Measurements from ENCODE around the gene DPH7. TPM values are rescaled to one million over a fixed set of nuclear protein-coding genes. Genes with fewer than 3 reads are reported as not detected.

DPH7 gene
- total RNA-seq, 1 donor = 20.3 TPM

DNA sequence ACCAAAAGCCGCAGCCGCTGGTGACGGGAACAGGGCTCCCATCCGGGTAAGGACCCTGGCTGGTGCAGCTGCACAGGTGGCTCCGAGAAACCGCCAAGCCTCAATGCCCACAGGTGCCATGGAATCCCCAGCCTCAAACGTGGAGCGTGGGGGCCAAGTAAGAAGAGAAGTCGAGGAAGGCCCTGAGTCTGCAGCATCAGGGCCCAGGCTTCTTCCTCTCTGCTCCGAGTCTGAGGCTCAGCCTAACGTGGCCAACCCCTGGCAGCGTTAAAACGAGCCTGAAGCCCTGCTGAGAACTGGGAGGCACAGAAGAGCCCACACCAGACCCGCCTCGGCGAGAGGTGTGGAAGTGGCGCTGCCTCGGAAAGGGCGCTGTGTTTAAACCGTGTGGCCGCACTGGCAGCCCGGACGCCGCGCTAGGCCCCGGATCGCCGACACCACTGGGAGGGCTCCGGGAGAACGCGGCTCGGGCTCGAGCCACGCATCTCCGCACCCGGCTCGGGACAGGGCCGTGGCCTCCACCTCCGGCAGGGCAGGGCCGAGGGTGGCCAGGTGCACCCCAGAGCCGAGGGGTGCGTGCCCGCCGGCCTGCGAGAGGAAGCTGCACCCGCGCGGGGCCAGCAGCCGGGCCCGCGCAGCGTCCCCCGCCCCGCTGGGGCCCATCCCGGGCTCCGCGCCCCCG, 10.9 kb upstream of the DPH7 start:
- H3K27me3 ChIP-seq (ENCODE audit: insufficient read depth, low read length) = no peaks in the 10 kb centered on the region
- peak overlapping the region; percentile 92 for H3K4me2 ChIP-seq (ENCODE audit: insufficient read depth, low read length)
- peak overlapping the region; percentile 84 for H3K4me3 ChIP-seq (ENCODE audit: insufficient read depth, low read length)
- peak; percentile 91 for DNase-seq (ENCODE audit: insufficient read length, low spot score, missing footprints)
- H4K20me1 ChIP-seq (ENCODE audit: insufficient read depth, low read length) = peaks cover 17% of the 10 kb centered on the region
- H3K4me1 ChIP-seq (ENCODE audit: insufficient read depth, low read length) = peaks cover 9% of the 10 kb centered on the region
- H3K27ac ChIP-seq (ENCODE audit: low read depth, low read length) = peak overlapping the region; percentile 33
- TF ChIP-seq CTCF (IDR thresholded peaks at IDR 0.05; ENCODE audit: extremely low read depth, low read depth, low read length) = no peak
- no peaks in the 10 kb centered on the region for H3K9me3 ChIP-seq (ENCODE audit: low read depth, low read length)
- peaks cover 29% of the 10 kb centered on the region for H3K36me3 ChIP-seq (ENCODE audit: insufficient read depth, low read length)
- peaks cover 38% of the 10 kb centered on the region for H3K79me2 ChIP-seq (ENCODE audit: insufficient read depth, low read length)
- peak overlapping the region; percentile 62 for H2AFZ ChIP-seq (ENCODE audit: low read length)

DNA sequence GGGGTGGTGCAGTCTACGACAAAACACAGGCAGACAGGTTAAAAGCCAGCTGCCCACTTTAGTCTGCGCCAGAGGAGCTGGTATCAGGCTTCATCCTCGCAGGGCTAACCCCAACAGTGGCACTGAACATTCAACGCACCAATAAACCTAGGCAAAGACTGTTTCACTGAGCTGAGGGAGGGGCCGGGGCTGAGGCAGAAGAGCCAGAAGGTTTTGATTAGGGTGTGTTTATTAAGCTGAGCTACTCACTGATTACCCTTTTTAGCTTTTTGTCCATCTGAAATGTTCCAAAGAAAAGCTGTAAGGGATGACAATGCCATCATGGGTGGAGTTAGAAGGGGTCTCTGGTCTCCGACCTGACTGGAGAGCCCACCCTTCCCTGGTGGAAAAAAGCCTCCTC, 10.2 kb upstream of the DPH7 start:
- no peak overlapping the region for H3K27ac ChIP-seq (ENCODE audit: low read depth, low read length)
- peaks cover 29% of the 10 kb centered on the region for H3K36me3 ChIP-seq (ENCODE audit: insufficient read depth, low read length)
- H2AFZ ChIP-seq (ENCODE audit: low read length) = no peak overlapping the region
- H3K4me3 ChIP-seq (ENCODE audit: insufficient read depth, low read length) = peak overlapping the region; percentile 84
- peaks cover 17% of the 10 kb centered on the region for H4K20me1 ChIP-seq (ENCODE audit: insufficient read depth, low read length)
- H3K4me2 ChIP-seq (ENCODE audit: insufficient read depth, low read length) = peak overlapping the region; percentile 92
- H3K27me3 ChIP-seq (ENCODE audit: insufficient read depth, low read length) = no peaks in the 10 kb centered on the region
- H3K9me3 ChIP-seq (ENCODE audit: low read depth, low read length) = no peaks in the 10 kb centered on the region
- no peak for TF ChIP-seq CTCF (IDR thresholded peaks at IDR 0.05; ENCODE audit: extremely low read depth, low read depth, low read length)
- peaks cover 9% of the 10 kb centered on the region for H3K4me1 ChIP-seq (ENCODE audit: insufficient read depth, low read length)
- peak; percentile 31 for DNase-seq (ENCODE audit: insufficient read length, low spot score, missing footprints)
- H3K79me2 ChIP-seq (ENCODE audit: insufficient read depth, low read length) = peaks cover 44% of the 10 kb centered on the region

DNA sequence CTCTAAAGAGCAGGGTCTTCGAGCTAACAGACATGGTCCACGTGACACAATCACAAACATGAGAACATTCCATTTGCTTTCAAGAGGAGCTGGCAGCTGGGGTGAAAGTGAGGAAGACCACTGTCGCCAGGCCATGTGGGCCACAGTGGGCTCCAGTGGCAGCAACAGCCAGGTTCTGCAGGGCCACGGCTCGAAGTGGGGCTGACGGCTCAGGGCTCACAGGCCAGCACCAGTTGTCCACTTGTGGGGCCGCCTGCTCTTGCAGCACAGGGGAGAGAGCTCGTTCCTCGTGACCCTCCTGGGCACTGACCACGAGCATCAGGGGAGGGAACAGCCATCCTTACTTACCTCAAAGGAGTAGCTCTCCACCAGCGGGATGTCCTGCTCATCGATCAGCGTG, 9.6 kb upstream of the DPH7 start:
- Histone ChIP-seq H4K20me1 (ENCODE audit: insufficient read depth, low read length) (peaks cover 17% of the 10 kb centered on the region), H3K27ac (ENCODE audit: low read depth, low read length) (no peak overlapping the region), H3K4me3 (ENCODE audit: insufficient read depth, low read length) (no peak overlapping the region), H3K4me1 (ENCODE audit: insufficient read depth, low read length) (peaks cover 9% of the 10 kb centered on the region), H3K9me3 (ENCODE audit: low read depth, low read length) (no peaks in the 10 kb centered on the region), H3K27me3 (ENCODE audit: insufficient read depth, low read length) (no peaks in the 10 kb centered on the region), H3K36me3 (ENCODE audit: insufficient read depth, low read length) (peaks cover 35% of the 10 kb centered on the region), H3K79me2 (ENCODE audit: insufficient read depth, low read length) (peaks cover 50% of the 10 kb centered on the region), H2AFZ (ENCODE audit: low read length) (no peak overlapping the region), H3K4me2 (ENCODE audit: insufficient read depth, low read length) (no peak overlapping the region)
- no peak for TF ChIP-seq CTCF (IDR thresholded peaks at IDR 0.05; ENCODE audit: extremely low read depth, low read depth, low read length)
- DNase-seq (ENCODE audit: insufficient read length, low spot score, missing footprints) = peak; percentile 42

GRCh38 chr9:137586854-137587253, 8.1 kb upstream of the DPH7 start:
- Histone ChIP-seq H2AFZ (ENCODE audit: low read length) (no peak overlapping the region), H3K4me1 (ENCODE audit: insufficient read depth, low read length) (peaks cover 9% of the 10 kb centered on the region), H4K20me1 (ENCODE audit: insufficient read depth, low read length) (peaks cover 17% of the 10 kb centered on the region), H3K4me3 (ENCODE audit: insufficient read depth, low read length) (no peak overlapping the region), H3K9me3 (ENCODE audit: low read depth, low read length) (no peaks in the 10 kb centered on the region), H3K36me3 (ENCODE audit: insufficient read depth, low read length) (peaks cover 43% of the 10 kb centered on the region), H3K27ac (ENCODE audit: low read depth, low read length) (no peak overlapping the region), H3K79me2 (ENCODE audit: insufficient read depth, low read length) (peaks cover 51% of the 10 kb centered on the region), H3K27me3 (ENCODE audit: insufficient read depth, low read length) (no peaks in the 10 kb centered on the region), H3K4me2 (ENCODE audit: insufficient read depth, low read length) (no peak overlapping the region)
- no peak for TF ChIP-seq CTCF (IDR thresholded peaks at IDR 0.05; ENCODE audit: extremely low read depth, low read depth, low read length)
- peak; percentile 26 for DNase-seq (ENCODE audit: insufficient read length, low spot score, missing footprints)
